Stimulated activated CD4-positive, alpha-beta T cell treated with anti-CD3 and anti-CD28 coated beads, Interleukin-1b, Interleukin-23, amount 100 ng/mL, for 48 hours (primary cell): ENCODE data around the gene ISL1.

Experiments used
- DNase-seq: peaks from one replicate; pipeline ENCODE4 v3.0.0-alpha.2; 2020

ISL1 gene

DNA sequence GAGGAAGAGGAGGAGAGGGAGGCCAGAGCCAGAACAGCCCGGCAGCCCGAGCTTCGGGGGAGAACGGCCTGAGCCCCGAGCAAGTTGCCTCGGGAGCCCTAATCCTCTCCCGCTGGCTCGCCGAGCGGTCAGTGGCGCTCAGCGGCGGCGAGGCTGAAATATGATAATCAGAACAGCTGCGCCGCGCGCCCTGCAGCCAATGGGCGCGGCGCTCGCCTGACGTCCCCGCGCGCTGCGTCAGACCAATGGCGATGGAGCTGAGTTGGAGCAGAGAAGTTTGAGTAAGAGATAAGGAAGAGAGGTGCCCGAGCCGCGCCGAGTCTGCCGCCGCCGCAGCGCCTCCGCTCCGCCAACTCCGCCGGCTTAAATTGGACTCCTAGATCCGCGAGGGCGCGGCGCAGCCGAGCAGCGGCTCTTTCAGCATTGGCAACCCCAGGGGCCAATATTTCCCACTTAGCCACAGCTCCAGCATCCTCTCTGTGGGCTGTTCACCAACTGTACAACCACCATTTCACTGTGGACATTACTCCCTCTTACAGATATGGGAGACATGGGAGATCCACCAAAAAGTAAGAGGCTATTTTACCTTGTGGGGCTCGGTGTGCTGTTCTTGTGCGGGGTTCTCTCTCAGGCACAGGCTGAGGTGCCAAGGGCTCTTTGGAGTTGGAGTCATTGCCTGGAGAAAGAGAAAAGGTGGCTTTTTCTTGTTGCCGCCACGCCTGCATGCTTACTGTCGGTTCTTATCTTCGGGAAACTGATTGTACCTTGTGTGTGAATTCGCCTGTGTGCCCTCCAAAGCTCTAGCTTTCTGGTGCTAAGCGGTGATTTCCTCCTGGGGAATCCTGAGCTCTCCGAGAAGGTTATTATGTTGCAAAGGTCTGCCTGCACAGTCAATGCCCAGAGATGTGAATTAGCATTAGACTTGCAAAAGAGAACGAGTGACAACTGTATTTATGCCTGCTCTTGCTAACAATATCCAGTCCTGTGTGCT, at the start of gene ISL1:
TSS of gene ISL1 (plus strand) at position 318 of the 991 bp plus-strand sequence. CDS start at position 542, 224 bp downstream.
- DNase-seq, result peak; percentile 10

DNA sequence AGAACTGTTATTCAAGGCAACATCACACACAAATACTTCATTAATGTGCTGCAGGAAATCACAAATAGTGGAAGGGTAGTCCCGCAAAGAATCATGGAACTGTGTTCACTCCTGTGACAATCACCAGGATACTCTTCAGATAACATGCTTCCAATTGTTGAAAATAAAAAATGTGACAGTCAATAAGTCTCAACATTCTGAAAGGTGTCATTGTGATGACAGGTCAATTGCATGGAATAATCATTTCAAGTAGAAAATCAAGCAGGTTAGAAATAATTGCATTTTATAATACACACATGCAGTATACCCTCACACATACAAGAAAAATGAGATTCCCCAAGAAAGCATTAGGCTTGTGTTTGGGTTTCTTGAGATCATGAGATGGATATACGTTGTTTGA, 46.4 kb upstream of the ISL1 start:
- no peak for DNase-seq

DNA sequence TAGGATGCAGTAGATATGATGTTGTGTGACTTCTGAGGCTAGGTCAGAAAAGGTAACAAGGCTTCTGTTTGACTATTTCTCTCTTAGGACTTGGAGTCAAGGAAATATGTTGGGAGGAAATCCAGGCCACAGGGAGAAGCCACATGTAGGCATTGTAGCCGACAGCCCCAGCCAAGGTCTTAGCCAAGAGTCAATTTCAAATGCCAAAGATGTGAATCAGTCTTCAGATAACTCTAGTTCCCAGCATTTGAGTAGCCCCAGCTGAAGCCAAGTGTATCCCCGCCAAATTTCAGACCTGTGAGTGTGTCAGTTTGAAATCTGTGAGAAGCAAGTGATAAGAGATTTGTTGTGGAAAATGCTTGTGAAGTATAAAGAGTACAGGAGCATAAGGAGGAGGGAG, 38.1 kb upstream of the ISL1 start:
- no peak for DNase-seq

DNA sequence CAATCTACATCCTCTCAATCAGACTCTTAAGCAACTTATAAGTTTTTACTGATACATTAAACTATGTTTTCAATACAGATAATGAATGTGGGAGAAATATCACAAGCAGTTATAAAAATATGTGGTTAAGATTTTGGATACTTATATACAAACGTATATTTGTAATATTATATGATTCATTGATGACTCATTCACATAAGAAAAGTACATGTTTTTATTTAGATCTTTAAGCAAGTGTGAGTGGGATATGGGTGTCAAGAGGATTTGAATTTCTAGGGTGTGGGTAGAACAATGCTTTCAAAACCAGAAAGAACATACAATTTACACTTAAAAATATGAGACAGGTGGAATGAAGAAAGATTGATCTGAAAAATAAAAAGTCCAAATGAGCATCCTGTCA, 36.1 kb upstream of the ISL1 start:
- no peak for DNase-seq

DNA sequence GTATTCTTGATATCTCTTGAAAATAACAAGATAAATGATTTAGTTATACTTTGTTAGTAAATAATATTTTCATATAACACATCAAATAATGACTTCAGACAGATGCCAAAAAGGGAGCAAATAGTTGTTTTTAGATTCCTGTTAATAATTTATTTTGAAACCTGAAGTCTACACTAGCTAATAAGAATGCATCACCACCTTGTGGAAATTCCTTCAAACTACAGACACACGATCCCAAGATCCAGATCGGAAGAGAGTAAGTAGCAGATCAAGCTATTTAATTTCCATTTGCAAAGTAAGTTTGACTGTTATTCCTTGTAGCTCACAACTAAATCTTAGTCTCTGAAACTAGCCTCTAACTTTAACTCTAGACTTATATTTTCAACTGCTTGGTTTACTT, 35.5 kb upstream of the ISL1 start:
- no peak for DNase-seq

DNA sequence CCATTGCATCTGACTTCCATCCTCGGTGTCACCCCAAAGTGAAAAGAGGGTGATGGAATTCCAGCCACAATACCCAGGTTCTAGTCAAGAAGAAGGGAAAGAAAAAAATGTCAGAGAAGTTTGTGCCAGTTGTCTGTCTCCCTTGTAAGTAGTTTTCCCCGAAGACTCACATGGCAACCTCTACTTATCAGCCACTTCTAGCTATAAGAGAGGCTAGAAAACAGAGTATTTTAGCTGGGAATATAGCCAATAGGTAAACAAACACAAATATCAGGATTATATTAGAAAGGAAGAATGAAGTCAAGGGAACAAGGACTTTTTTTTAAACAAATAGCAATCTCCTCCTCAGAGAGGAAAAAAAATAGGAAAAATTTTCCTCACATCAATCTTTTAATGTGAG, 12.2 kb upstream of the ISL1 start:
- no peak for DNase-seq

DNA sequence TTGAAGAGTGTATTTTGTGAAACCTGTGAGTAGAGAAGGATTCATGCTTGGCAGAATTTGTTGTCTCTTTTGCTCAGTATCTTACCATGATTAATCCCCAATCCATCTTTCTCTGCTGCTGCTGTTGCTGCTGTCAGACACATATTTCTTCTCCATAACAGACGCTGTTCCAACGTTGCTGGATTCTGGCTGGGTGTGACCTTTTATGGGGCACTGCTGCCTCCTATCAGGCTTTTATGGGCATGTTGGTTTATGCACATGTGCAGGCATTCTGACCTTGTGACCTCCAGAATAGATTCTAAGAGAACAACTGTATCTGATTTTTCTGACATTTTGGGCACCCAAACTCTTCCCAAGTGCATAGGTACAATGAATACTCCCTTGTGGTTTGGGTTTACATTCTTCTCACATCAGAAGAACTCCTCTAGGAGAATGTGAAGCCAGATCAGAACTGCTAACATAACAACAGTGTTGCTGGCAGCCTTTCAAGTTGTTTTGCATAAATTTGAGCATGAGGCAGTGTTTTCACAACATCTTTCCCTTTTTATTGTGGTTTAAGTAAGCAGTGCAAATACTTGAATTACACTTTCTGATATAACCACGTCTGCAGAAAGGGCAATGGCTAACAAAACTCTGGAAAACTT, 9.2 kb upstream of the ISL1 start:
- no peak for DNase-seq

DNA sequence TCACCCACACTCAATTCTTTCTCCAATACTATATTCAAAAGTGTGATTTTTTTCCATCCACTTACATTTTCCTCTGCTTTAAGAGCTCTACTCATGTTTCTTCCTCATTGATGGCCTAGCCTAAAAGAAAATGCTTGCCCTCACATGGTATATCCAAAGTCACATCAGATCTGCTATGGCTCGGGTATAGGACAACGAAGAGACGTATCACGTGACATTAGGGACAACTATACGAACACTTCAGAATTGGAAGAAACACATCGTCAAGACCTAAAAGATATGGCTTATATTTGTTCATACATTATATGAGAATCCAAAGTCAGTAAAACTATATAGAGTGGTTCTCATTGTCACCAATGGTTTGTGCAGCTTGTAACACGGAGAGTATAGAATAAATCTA, 8.2 kb upstream of the ISL1 start:
- DNase-seq, result no peak

DNA sequence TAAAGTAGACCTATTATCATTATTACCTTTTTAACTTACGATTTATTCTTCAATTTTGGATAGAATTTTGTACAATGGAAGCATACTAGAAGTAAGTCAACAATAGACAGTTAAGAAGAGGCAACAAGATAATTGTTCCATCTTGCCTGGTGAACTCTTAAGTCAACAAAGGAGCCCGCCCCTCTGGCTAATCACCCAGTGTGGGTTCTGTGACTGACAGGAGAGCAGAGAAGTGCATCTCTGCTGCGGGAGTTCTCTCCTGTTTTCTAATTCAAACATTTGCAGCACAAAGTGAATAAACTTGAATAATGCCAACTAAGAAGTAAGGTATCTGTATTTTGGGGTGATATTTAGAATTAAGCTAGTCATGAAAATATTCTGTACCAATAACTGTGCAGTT, 6.7 kb upstream of the ISL1 start:
- DNase-seq, result no peak

DNA sequence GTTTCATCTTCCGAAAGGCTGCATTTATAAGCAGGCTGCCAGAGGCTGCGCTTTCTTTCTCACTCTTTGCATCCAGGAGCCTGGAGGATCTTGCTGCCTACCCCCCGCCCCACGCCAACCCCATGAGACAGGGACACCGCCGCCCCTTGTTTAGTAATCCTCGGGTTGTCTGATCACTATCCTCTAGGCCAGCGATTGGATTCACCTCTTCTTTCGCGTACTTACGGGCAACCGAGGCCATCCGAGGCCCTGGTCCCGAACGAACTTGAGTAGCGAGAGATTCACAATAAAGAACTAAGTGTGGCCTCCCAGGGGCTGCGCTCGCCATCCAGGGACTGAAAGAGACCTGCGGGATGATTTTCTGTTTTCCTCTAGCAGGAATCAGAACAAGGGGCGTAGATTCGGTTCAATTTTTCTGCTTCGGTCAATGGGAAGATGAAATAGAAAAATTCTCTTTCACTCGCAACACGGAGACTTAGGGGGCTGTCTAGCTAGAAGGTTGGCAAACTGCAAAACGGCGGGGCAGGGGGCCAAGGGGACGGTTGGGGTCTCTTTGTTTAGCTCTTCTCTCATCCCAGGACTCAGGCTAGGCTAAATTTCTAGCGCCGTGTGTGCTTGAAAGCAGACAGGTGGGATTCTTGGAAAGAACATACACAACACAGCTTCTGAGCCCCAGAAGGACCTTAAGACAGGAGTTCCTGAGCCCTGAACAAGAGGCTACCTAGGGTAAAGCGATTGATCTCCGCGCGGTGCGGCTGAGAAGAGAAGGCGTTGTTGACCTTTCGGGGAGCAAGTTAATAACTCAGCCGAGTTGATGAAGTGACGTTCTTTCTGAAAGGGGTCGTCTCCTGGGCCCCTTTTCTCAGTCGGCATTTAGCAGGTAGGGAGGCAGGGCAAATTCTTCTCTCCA, 5.8 kb upstream of the ISL1 start:
- DNase-seq, result no peak

DNA sequence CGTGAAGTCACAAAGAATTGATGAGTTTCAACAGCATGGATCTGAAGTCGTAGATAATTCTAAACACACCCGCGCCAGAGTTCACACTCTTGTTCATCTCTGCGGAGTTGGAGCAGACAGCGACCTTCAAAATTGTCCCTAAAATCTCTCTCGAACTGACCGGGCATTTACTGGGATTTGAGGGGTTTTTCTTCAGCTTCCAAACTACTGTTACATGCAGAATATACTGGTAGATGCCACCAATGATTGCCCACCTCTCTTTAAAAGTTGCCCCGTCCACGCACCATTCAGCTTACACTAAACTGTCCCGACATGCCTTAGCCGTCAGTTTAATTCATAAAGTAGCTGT, 5.2 kb upstream of the ISL1 start:
- DNase-seq, result no peak

DNA sequence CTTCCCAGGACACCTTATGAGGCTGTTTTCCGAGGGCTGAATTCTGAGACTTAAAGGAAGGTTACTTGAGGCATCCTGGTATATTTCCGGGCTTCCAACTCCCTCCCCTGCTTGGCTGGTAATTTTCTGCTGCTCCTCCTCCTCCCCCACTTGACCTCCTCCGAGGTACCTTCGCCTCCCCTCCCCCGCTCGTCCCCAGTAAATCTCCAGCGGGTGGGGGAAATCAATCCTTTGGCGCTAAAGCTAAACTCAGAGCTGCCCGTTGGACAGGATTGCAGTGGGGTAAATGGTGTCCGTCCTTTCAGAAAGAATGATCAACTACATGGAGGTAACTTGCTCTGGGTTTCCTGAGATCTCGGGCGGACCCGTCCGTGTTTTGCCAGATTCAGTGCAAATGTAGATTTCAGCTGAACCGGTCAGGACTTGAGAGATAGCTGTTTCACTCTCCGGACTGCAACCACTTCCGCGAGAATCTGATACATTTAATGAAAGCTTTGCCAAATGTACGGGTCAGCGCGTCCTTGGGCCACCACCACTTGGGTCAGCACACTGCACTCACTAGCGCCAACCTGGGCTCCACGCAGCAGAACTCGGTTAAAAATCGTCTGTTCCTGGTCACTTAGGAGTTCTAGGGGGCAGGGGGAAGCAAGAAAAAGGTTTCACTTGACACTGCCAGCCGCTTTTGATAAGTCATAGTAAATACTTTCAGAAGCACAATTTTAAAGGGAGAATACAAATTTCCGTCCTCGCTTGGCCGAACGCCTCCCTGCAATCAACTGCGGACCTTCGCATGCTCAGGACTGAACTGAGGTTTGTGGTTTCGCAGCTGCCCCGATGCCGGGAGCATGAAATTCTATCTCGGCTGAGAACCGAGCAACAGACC, 4.6 kb upstream of the ISL1 start:
- no peak for DNase-seq

DNA sequence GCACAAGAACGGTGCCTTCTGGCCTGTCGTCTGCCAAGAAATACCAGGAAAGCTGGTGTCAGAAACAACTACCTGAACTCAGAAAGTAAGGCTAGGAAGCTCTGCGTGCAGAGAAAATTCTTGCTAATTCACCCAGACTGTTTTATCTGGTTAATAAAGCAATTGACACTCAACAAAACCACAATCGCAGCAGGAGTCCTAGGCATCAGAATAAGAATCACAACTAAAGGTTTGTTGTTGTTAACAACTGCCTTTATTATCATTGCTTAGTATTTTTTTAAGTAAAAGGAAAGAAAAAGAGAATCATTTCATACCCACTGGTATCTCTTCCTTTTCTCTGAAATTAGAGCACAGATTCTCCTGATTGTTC, 3.9 kb upstream of the ISL1 start:
- DNase-seq, result no peak

DNA sequence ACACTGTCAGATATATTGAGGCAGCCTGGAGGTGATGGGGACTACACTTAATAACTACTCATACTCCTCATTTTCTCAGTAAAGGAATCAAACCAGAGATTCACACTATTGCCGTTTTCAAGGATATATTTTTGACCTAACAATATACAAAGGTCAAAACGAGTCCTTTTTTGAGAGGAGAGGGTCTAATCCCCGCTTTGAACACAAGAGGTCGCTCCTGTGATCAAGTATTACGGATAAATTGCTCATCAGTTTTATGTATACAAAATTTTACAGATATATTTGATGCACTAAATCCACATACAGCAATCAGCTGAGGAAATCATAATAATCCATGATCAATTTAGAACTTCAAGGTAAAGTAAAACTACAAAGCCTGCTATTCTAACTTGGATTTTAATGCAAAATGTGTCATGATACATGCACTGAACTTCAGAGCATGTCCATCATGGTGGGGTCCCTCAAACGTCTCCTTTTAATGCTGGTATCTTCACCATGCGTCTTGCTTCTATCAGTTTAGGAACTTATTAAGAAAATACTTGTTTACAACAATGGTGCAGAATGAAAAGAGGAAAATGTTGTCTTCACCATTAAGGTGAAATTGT, 2.5 kb upstream of the ISL1 start:
- DNase-seq, result no peak

DNA sequence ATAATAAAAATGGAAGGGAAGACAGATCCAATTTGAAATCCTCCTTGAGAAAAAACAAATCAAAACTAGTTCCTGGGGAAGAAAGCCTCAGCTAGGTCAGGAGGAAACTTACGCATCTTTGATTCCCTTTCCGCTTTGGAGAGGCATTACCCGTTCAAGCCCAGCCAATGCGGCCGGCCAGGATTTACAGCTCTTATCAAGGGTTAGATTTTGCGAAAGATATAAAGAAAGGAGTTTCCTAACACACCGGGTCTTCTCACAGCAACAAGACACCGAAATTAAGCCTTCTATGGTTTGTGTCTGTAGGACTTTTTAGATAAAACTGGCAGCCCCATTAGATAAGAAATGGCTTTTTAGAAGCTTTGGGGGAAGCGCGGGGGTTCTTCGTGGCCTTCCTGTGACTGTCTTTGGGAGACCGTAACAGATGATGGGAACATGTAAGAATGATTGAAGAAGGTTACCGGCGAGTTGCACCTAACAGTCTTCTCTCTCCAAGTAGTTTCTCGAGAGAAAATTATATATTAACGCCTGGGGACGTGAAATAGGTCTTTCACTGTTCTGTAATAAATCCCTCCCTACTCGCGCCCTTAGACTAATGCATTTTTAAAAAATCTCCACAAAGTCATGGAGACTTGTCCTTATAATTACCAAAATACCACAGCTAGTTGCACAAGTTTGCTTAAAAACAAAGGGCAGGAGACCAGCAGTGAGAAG, 1.3 kb upstream of the ISL1 start:
- no peak for DNase-seq

DNA sequence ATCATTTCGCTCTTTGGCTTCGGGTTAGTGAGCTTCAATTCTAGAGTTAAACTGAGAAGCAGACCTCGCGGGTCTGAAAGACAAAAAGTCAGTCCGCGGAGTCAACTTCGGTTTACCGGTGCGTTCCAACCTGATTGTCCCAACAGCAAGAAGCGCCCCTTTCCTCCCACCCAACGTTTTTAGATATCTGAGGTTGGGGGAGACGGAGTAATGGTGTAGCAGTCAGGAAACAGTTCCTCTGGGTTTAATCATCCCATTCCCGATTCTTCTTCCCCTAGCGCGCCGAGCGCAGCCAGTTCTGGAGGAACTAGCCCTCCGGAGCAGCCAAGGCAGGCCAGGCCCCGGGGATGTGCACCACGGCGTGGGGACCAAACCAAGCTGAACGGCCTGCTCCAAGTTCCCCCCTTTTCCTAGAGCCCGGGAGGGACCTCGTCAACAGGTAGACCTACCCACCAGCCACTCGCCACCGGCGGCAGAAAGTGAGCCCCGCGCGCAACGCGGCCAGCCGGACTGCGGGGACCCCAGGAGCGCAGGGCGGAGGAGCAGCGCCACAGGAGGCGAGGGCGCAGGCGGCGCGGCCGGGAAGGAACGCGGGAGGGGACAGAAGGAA, 622 bp upstream of the ISL1 start:
- no peak for DNase-seq

DNA sequence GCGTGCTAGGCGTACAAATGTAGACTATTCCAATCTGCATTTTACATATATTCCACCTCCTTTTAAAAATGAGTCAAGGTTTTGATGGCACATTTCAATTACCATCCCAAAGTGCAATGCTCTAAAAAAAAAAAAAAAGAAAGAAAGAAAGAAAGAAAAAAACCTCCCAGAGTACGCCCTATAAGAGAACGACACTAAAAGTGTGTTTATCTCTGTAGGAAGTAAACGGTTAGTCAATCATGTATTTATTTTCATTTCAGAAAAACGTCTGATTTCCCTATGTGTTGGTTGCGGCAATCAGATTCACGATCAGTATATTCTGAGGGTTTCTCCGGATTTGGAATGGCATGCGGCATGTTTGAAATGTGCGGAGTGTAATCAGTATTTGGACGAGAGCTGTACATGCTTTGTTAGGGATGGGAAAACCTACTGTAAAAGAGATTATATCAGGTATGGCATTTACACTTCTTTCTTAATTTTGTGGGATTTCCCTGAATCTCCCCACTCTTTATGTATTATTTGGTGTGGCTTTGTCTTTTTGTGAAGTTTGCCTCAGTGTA, 1.1 kb downstream of the ISL1 start:
- DNase-seq, result no peak

DNA sequence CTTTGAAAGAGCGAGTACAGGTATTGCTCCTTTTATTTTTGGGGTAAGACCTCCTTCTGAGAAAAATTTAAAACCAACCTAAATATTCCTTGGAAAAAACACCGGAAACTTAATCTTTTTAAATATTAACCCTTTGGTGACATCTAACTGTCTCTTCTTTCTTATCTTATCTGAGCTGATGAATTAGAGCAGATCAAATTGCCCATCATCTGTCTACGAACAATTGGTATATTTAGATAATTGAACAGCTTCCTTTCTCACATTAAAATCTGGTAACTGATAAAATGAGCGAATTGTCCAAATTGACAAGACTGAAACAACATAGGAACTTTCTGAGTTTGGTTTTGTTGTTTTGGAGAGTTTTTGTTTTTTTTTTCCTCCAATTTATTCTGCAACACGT, 2.0 kb downstream of the ISL1 start:
- no peak for DNase-seq

DNA sequence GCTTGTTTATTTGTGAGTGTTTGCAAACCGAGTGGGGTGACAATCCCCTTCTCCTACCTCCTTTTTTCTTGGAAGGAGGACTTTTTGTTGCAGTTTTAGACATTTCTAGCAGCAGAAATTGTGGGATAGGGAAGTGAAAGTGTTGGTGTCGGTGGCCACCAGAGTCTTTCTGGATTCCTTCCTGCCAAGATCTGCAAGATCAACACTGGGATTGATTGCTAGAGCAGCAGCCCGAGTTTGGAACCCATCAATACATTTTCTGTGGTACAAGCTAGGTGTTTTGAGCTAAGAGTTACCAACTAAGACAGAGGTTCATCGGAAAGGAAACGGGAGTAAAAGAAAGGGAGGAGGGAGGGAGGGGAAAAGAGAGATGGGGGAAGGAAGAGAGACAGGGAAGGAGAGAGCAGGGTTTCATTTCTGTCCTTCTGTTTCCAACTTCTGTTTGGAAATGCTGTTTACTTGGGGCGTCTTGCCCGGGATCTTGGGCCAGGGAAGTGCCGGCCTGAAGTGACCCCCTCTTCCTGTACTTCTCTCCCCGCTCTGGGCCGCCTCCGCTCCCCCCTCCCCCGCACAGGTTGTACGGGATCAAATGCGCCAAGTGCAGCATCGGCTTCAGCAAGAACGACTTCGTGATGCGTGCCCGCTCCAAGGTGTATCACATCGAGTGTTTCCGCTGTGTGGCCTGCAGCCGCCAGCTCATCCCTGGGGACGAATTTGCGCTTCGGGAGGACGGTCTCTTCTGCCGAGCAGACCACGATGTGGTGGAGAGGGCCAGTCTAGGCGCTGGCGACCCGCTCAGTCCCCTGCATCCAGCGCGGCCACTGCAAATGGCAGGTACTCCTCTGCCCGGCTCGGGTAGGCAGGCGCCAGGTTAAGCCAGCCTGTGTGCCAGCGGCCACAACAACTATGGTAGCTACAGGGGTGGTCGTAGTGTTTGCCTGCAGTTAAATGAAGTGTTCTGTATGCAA, 4.0 kb downstream of the ISL1 start:
- DNase-seq, result no peak
